Activated CD4-positive, alpha-beta T cell treated with anti-CD3 and anti-CD28 coated beads, Interleukin-2, amount 50 U/mL, for 24 hours (primary cell): Measurements from ENCODE around the gene ANKRD10.
"Not testable (repeated sequence)": the region's sequence is repeated elsewhere in the genome, so short reads cannot be mapped to it uniquely, and the experiment has no call there.

ENCODE experiments used
- DNase-seq, 2 donors: peaks; one replicate each; pipeline ENCODE4 v3.0.0-alpha.2; 2020; ENCODE audit warnings: low read depth in 1 of 2, low spot score in 1 of 2

ANKRD10 gene

DNA sequence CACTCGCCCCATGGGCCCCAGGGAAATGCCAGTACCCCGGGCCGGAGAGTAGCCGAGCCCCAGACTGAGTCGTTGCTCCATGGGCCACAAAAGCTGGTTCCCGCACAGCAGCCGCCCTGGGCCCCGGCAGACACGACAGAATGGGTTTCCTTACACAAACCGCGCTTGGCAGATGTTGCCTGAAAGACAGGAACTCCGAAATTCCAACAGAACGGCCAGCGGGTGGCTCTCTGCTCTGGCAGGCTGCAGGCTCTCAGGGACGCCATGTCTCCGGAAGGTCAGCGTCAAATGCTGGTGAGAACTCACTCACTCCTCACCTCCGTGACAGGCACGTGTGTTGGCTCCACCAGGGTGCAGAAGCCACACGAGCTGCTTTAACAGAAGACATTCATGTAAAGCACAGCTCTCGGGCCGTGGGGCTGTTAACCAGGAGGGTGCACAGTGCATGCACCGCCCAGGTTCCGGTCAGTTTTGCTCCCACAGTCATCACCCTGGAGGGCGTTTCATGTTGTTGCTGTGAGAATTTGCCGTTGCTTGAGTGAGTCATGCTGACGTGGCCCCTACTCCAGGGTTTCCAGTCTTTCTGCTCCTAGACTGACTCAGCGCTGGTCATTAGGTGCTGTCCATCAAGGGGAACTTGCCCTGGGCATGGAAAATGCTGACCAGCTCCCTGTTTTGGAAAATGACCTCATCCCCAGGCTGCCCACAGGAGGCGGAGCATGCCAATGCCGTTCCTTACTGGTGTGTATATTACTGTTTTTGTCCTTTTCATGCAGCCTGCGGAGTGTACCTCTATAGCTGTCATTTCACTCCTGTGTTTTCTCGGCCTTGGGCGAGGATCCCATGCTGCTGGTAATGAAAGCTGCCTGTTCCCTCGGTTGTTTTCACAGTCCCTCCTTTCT lies 44.8 kb downstream of the ANKRD10 start:
- no peak for DNase-seq

- DNase-seq = no peak
These were observed 45.6 kb downstream of the ANKRD10 start for GRCh38 chr13:110869231-110869804.

GRCh38 chr13:110868720-110869119 lies 46.1 kb downstream of the ANKRD10 start:
- DNase-seq = no peak

DNA sequence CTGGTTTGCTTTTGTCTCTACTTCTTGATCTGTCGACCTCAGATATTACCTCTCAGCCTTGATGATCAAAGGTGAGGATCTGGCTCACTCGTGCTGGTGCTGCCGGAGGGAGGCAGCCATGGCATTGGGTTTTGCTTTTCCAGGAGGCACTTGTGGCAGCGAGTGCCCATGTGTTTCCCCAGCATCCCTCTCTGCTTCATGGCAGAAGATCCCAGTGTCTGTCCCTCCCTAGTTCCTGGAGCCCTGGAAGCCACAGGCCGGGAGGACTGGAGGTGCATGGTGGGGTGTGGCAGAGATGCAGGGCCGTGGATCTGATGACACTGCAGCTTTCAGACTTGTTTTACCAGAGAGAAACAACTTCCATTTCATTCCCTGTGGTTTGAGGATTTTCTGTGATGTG lies 47.5 kb downstream of the ANKRD10 start:
- DNase-seq = no peak

DNA sequence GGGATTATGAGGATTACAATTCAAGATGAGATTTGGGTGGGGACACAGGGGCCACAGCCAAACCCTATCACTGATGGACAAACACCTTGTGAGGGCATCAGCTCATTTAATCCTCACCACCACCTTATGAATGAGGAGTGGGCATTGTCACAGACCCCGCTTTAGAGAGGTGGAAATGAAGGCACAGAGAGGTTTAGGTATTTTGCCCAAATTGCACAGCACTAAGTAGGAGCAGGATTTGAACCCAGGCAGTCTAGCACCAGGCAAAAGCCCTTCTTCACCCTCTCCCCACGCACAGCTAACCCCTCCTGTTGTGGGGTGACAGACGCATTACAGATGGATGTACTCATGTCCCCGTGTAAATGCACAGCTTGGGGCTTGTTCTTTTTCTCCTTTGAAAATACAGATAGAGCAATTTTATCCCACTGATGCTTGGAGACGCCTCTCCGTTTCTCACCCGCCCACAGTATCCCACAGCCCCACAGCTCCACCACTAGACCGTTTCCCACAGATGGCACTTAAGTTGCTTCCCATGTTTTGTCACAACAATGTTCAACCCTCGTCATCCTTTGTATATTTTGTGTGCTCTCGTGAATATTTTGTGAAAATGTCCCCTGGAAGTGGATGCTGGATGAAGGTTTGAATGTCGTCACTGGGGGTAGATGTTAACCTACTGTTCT lies 48.2 kb downstream of the ANKRD10 start:
- no peak for DNase-seq

GRCh38 chr13:110863685-110864084 lies 51.2 kb downstream of the ANKRD10 start:
- DNase-seq = no peak

GRCh38 chr13:110860983-110861382 lies 53.9 kb downstream of the ANKRD10 start:
- DNase-seq = no peak

- no peak for DNase-seq
These were observed 57.7 kb downstream of the ANKRD10 start for GRCh38 chr13:110856942-110857835.

DNA sequence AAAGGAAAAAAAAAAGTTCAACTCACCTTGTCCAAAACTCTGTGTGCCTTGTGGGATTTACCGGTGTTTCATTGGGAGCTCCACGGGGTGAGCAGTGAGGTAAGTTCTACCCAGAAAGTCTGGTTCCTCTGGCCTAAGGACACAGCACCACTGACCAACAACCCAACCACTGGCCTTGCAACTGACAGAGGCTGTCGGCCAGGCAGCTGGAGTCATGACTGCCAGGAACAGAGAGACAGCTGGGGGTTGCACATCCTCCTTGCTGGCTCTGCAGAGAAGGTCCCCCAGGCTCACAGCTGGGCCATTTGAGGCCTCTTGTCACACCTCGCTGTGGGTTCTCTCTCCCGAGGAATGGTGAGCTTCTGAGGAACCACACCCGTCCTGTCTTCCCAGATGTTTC lies 59.5 kb downstream of the ANKRD10 start:
- no peak for DNase-seq

DNA sequence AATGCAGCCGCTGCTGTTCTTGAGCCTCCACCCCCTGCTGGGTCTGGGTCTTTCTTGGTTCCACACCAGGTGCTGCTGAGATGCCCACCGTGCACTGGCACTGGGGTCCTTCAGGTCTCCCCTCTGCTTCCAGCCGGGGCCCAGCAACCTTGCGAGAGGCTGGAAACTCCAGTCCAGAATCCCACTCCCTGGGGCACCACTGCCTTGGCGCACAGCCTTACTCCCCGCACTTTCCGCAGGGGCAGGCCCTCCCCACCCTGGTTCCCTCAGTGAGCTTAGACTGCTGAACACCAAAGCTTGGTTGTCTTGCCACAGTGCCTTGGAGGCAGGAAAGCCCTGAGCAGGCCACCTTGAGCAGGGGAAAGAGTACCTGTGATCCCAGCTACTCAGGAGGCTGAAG lies 60.0 kb downstream of the ANKRD10 start:
- no peak for DNase-seq

DNA sequence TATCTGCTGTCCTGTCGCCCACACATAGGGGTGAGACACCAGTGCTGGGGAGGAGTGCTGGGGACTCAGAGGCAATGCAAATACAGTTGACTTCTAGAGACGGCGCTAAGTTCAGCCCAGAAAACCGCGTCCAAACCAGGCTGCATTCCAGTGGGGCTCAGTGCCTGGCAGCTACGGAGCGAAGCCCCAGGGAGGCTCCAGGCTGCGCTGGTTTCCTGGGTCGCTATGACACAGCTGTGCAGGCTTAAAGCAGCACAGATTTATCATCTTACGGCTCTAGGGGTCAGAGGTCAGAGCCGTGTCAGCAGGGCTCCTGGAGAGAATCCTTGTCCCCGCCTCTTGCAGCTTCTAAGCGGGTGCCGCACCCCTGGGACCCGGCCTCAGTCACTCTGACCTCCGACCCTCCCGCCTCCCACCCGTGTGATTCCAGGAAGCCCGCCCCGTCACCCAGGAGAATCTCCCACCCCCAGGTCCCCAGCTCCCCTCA lies 61.6 kb downstream of the ANKRD10 start:
- DNase-seq = no peak

DNA sequence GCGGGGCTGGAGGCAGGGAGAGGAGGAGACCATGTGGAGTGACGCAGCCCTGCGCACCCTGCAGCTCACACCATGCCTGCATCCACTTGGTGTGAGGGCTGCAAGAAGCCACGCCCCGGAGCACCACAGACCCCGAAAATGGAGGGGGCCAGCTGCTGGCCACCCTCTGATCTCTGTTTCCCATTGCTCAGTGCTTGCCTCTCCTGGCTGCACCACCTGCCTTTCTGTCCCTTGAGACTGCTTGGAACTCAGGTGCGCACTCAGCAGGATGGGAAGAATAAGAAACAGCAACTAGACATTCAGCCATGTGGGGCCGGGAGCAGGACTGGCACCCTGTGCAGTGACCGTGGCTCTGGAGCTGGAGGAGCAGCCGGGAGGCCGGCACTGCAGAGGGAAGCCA lies 64.0 kb downstream of the ANKRD10 start:
- DNase-seq = no peak

DNA sequence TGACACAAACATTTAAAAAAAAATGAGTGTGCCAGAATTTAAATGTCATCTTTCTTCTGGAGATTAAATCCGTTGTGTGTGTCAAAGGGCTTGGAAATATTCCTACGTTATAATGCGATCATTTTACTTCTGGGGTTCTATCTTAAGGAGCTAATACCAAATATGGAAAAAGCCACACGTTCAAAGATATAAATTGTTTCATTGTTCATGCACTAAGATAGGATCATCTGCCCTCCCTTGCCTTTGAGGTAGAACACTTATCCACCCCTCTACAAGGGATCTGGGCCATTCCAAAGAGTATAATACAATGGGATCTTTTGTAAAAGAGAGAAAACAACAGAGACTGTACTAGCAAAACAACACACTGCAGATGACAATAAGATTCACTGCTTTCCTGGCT lies 64.9 kb downstream of the ANKRD10 start:
- no peak for DNase-seq

DNA sequence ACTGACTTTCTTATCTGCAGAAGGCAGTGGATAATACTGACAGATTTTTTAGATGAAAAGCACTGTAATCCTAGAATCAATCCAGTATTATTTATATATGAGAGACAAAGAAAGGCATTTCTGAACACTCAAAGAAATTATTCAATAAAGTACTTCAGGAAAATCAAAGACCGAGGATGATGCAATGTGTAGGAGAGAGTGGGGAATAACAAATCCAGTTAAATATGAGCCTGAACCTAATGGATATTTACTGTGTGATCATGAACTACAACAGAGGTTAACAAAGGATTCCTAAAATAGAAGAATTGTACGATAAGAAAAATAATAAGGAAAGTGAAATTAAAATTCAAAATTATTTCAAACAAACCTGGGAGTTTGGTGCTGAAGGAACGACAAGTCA lies 69.3 kb downstream of the ANKRD10 start:
- DNase-seq = no peak

DNA sequence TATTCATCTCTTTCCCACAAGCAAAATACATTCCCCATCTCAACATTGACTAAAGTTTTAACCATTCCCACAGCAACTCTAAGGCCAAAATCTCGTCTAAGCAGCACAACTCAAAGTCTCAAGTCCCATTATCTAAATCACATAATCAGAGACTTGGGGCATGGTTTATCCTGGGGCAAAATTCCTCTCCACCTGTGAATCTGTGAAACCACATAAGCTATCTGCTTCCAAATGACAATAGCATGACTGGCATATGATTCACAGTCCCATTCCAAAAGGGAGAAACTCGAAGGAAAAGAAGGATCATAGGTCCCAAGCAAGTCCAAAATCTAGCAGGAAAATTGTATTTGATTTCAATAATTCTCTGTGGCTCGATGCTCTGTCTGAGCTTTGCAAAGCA lies 73.0 kb downstream of the ANKRD10 start:
- no peak for DNase-seq

GRCh38 chr13:110841406-110841805 lies 73.5 kb downstream of the ANKRD10 start:
- no peak for DNase-seq

DNA sequence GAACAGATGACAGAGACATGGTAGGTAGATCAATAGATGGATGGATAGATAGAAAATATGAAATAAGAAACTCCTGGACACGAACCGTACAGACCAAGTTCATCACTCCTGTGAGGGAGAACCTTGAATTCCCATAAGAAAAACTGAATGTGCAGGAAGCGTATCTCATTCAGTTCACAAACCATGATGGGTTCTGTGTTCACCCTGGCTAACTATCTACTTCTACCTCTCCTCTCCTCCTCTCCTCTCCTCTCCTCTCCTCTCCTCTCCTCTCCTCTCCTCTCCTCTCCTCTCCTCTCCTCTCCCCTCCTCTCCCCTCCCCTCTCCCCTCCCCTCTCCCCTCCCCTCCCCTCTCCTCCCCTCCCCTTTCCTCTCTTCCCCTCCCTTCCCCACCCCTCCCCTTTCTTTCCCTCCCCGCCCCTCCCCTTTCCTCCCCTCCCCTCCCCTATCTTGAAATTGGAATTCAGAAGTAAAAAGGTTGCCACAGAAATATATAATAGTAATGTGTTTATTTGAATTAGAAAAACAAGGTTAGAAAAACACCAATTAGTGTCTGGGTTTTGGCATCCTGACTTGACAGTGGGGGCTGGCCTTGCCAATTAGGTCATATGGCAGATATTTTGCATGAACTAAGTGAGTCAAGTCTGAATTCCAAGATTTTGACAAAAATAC lies 75.9 kb downstream of the ANKRD10 start:
- DNase-seq = no peak

GRCh38 chr13:110838116-110838515 lies 76.8 kb downstream of the ANKRD10 start:
- DNase-seq = no peak

DNA sequence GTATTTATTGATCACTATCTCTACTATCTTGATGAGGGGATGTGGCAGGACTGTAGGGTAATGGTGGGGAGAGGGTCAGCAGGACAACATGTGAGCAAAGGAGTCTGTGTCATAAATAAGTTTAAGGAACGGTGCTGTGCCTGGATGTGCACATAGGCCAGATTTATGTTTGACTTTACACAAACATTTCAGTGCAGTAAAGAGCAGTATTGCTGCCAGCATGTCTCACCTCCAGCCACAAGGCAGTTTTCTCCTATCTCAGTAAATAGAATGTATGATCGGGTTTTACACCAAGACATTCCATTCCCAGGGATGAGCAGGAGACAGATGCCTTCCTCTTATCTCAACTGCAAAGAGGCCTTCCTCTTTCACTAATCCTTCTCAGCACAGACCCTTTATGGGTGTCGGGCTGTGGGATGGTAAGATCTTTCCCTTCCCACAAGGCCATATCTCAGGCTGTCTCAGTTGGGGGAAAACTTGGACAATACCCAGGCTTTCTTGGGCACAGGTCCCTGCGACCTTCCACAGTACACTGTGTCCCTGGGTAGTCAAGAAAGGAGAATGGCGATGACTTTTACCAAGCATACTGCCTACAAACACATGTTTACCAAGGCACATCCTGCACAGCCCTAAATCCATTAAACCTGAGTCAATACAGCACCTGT lies 77.3 kb downstream of the ANKRD10 start:
- not testable (repeated sequence) for DNase-seq

- DNase-seq = no peak
These were observed 78.3 kb downstream of the ANKRD10 start for GRCh38 chr13:110836605-110836903.
